Measurements from ENCODE around the gene DNAJC13. TPM values are rescaled to one million over a fixed set of nuclear protein-coding genes. Genes with fewer than 3 reads are reported as not detected.
"Not testable (repeated sequence)": the region's sequence is repeated elsewhere in the genome, so short reads cannot be mapped to it uniquely, and the experiment has no call there.

Gene DNAJC13
- total and polyA plus RNA-seq, 2 of the 8 experiments (the other 6 are each of a cell fraction or from before 2014, with no cell fraction given), result 7.9 to 28.8 TPM

DNA sequence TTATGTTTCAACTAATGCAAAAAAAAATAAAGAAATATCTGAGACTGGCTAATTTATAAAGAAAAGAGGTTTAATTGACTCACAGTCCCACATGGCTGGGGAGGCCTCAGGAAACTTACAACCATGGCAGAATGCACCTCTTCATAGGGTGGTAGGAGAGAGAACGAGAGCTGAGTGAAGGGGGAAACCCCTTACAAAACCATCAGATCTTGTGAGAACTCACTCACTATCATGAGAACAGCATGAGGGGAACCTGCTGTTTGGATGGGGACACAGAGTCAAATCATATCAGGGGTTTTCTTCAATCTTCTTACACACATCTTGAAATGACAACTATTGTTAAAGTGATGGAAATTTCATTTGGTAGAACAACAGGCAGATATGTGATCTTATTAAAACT lies 24.6 kb upstream of the DNAJC13 start:
- not testable (repeated sequence) for H3K27ac ChIP-seq (ENCODE audit: low read depth, low read length); H4K91ac ChIP-seq (replicated peaks; ENCODE audit: insufficient read length, low read length); H2BK120ac ChIP-seq (replicated peaks; ENCODE audit: low read depth, low read length); H3K4ac ChIP-seq (replicated peaks; ENCODE audit: insufficient read length, low read depth, low read length); H3K14ac ChIP-seq (ENCODE audit: insufficient read length); H2BK5ac ChIP-seq (ENCODE audit: low read depth, low read length); H2AK5ac ChIP-seq (ENCODE audit: low read depth, low read length); H3K27me3 ChIP-seq (replicated peaks in 1 of 4; ENCODE audit: control insufficient read depth in 3 of 4, extremely low read depth in 1 of 4, insufficient read depth in 3 of 4, low read length in 3 of 4); H2BK12ac ChIP-seq (ENCODE audit: low read depth, low read length); H3K4me2 ChIP-seq (ENCODE audit: insufficient read depth in 1 of 2, low read depth in 2 of 2, low read length in 2 of 2); FAIRE-seq; H3K23ac ChIP-seq (ENCODE audit: insufficient read length); H2AFZ ChIP-seq (ENCODE audit: low read length); H3K4me3 ChIP-seq (ENCODE audit: extremely low read depth in 1 of 4, insufficient read depth in 2 of 4, low read depth in 3 of 4, low read length in 4 of 4); H3K79me2 ChIP-seq (ENCODE audit: control insufficient read depth in 1 of 2, insufficient read depth in 2 of 2, low read length in 2 of 2); DNase-seq (ENCODE audit: low read depth in 1 of 2, low spot score in 2 of 2); H4K20me1 ChIP-seq (replicated peaks in 1 of 2; ENCODE audit: control insufficient read depth in 1 of 2, insufficient read depth in 2 of 2, low read length in 2 of 2); H3K9ac ChIP-seq (replicated peaks in 1 of 4; ENCODE audit: extremely low read depth in 1 of 4, low read depth in 3 of 4, low read length in 3 of 4); H3K23me2 ChIP-seq (ENCODE audit: low read depth, low read length); H2BK20ac ChIP-seq (ENCODE audit: low read length); H4K5ac ChIP-seq (ENCODE audit: insufficient read length, low read depth, low read length); H2BK15ac ChIP-seq (ENCODE audit: low read length); H3K36me3 ChIP-seq (ENCODE audit: control insufficient read depth in 2 of 4, insufficient read depth in 4 of 4, low read length in 3 of 4); H3K56ac ChIP-seq (replicated peaks; ENCODE audit: insufficient read length, low read depth, low read length); H4K8ac ChIP-seq (ENCODE audit: extremely low read depth, insufficient read depth, low read length); H3K79me1 ChIP-seq (ENCODE audit: low read depth, low read length); H3K18ac ChIP-seq (ENCODE audit: extremely low read depth, low read length); H3K9me3 ChIP-seq (ENCODE audit: insufficient read depth in 2 of 2, low read depth in 1 of 2, low read length in 1 of 2); H3K4me1 ChIP-seq (replicated peaks in 1 of 4; ENCODE audit: control insufficient read depth in 3 of 4, insufficient read depth in 4 of 4, low read length in 3 of 4)
- ChIA-PET POLR2A (ENCODE audit: partially characterized antibody) (interaction anchor here (0.8 kb wide), 1 partner anchor 10 kb away, joined by 3 read pairs; no protein-coding TSS in a partner anchor), CTCF (ENCODE audit: partially characterized antibody) (interaction anchor here (0.6 kb wide), 1 partner anchor 49 kb away, joined by 3 read pairs; no protein-coding TSS in a partner anchor)
- WGBS, 2 experiments (ENCODE audit: extremely low coverage in 1 of 2, insufficient coverage in 1 of 2, insufficient read length in 1 of 2, insufficient replicate concordance in 2 of 2, low coverage in 1 of 2, low lambda C conversion rate in 2 of 2, missing lambda C conversion rate in 1 of 2), result 82% methylated on average over 1 of the region's 1 CpG; no CpG with 5 or more reads in 1 of the 2 experiments
